ENCODE results near the gene PTS.

Gene PTS

GRCh38 chr11:112231952-112232351 lies 5.7 kb downstream of the PTS start:
- Histone ChIP-seq H3K9me3 (ENCODE audit: control insufficient read depth, insufficient read depth, low read length) (no peaks in the 10 kb centered on the region), H3K4me3 (ENCODE audit: low read length) (no peak overlapping the region), H3K4me1 (ENCODE audit: control insufficient read depth, insufficient read depth, low read length) (no peaks in the 10 kb centered on the region), H3K27me3 (ENCODE audit: control insufficient read depth, insufficient read depth, low read length) (no peaks in the 10 kb centered on the region), H3K27ac (ENCODE audit: low read length) (no peak overlapping the region), H3K36me3 (ENCODE audit: control insufficient read depth, insufficient read depth, low read length) (peaks cover 3% of the 10 kb centered on the region; the same call in 1 of the 2 replicates)
- no peak for DNase-seq (ENCODE audit: low read depth, low spot score)
- WGBS (ENCODE audit: insufficient coverage, insufficient read length) = no CpG with 5 or more reads among the region's 2 CpGs

DNA sequence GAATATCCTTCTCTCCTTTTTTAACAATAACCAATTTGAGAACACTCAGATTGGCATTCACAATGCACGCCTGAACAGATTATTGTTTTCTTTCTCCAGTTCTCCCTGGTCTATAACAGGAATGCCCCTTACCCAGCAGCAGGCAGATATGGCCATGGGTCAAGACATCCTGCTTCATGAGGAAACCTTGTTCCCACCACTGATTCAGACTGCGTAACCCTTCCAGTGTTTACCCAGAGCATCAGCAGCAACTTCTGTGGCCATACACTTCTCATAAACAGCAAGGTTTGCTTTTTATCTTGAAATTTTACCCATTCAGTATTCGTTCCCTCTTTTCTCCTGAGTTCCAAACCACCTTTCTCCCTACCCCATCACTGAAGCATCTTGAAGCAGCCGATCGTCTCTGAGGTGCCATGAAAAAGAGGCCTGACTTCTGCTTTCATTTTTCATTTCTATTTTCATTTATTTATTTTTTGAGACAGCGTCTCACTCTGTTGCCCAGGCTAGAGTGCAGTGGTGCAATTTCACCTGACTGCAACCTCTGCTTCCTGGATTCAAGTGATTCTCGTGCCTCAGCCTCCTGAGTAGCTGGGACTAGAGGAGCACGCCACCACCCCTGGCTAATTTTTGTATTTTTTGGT lies 9.6 kb downstream of the PTS start:
- Histone ChIP-seq H3K27me3 (ENCODE audit: control insufficient read depth, insufficient read depth, low read length) (no peaks in the 10 kb centered on the region), H3K27ac (ENCODE audit: low read length) (no peak overlapping the region), H3K36me3 (ENCODE audit: control insufficient read depth, insufficient read depth, low read length) (peaks cover 5% of the 10 kb centered on the region; the same call in 1 of the 2 replicates), H3K4me1 (ENCODE audit: control insufficient read depth, insufficient read depth, low read length) (no peaks in the 10 kb centered on the region), H3K9me3 (ENCODE audit: control insufficient read depth, insufficient read depth, low read length) (no peaks in the 10 kb centered on the region), H3K4me3 (ENCODE audit: low read length) (no peak overlapping the region)
- no peak for DNase-seq (ENCODE audit: low read depth, low spot score)
- no CpG with 5 or more reads among the region's 8 CpGs for whole genome bisulfite sequencing (ENCODE audit: insufficient coverage, insufficient read length)

DNA sequence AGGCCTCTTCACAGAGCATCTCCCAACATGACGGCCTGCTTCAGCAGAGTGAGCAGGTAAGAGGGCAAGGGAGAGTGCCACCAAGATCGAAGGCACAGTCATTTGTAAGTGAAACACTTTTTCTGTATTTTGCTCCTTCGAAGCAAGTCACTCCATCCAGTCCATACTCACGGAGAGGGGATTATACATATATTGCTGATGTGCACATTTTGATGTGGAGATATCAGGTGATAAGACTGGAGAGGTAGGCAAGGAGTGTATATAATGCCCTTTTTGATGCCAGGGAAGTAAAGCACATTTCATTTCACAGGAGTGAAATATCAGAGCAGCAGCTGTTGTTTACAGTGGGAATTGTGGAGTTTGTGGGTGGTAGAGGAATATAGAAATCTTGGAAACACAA lies 11.2 kb downstream of the PTS start:
- WGBS (ENCODE audit: insufficient coverage, insufficient read length) = no CpG with 5 or more reads among the region's 4 CpGs
- Histone ChIP-seq H3K27ac (ENCODE audit: low read length) (no peak overlapping the region), H3K4me3 (ENCODE audit: low read length) (no peak overlapping the region), H3K36me3 (ENCODE audit: control insufficient read depth, insufficient read depth, low read length) (peaks cover 5% of the 10 kb centered on the region; the same call in 1 of the 2 replicates), H3K4me1 (ENCODE audit: control insufficient read depth, insufficient read depth, low read length) (no peaks in the 10 kb centered on the region), H3K9me3 (ENCODE audit: control insufficient read depth, insufficient read depth, low read length) (no peaks in the 10 kb centered on the region), H3K27me3 (ENCODE audit: control insufficient read depth, insufficient read depth, low read length) (no peaks in the 10 kb centered on the region)
- DNase-seq (ENCODE audit: low read depth, low spot score) = no peak

- WGBS (ENCODE audit: insufficient coverage, insufficient read length) = no CpG with 5 or more reads among the region's 3 CpGs
- DNase-seq (ENCODE audit: low read depth, low spot score) = no peak
- H3K36me3 ChIP-seq (ENCODE audit: control insufficient read depth, insufficient read depth, low read length) = peaks cover 5% of the 10 kb centered on the region; the same call in 1 of the 2 replicates
- no peaks in the 10 kb centered on the region for H3K9me3 ChIP-seq (ENCODE audit: control insufficient read depth, insufficient read depth, low read length)
- no peaks in the 10 kb centered on the region for H3K4me1 ChIP-seq (ENCODE audit: control insufficient read depth, insufficient read depth, low read length)
- H3K27me3 ChIP-seq (ENCODE audit: control insufficient read depth, insufficient read depth, low read length) = no peaks in the 10 kb centered on the region
- no peak overlapping the region for H3K4me3 ChIP-seq (ENCODE audit: low read length)
- H3K27ac ChIP-seq (ENCODE audit: low read length) = no peak overlapping the region
Observed at GRCh38 chr11:112238041-112238440, 11.8 kb downstream of the PTS start.

GRCh38 chr11:112241486-112241885 lies 15.3 kb downstream of the PTS start:
- Histone ChIP-seq H3K36me3 (ENCODE audit: control insufficient read depth, insufficient read depth, low read length) (peaks cover 2% of the 10 kb centered on the region; the same call in 1 of the 2 replicates), H3K27ac (ENCODE audit: low read length) (no peak overlapping the region), H3K27me3 (ENCODE audit: control insufficient read depth, insufficient read depth, low read length) (no peaks in the 10 kb centered on the region), H3K4me3 (ENCODE audit: low read length) (no peak overlapping the region), H3K4me1 (ENCODE audit: control insufficient read depth, insufficient read depth, low read length) (no peaks in the 10 kb centered on the region), H3K9me3 (ENCODE audit: control insufficient read depth, insufficient read depth, low read length) (no peaks in the 10 kb centered on the region)
- DNase-seq (ENCODE audit: low read depth, low spot score) = no peak
- no CpG with 5 or more reads among the region's 3 CpGs for WGBS (ENCODE audit: insufficient coverage, insufficient read length)

GRCh38 chr11:112247201-112247600 lies 21.0 kb downstream of the PTS start:
- no CpG with 5 or more reads among the region's 4 CpGs for WGBS (ENCODE audit: insufficient coverage, insufficient read length)
- DNase-seq (ENCODE audit: low read depth, low spot score) = no peak
- no peaks in the 10 kb centered on the region for H3K27me3 ChIP-seq (ENCODE audit: control insufficient read depth, insufficient read depth, low read length)

GRCh38 chr11:112248201-112248600 lies 22.0 kb downstream of the PTS start:
- Histone ChIP-seq H3K4me3 (ENCODE audit: low read length) (no peak overlapping the region), H3K27ac (ENCODE audit: low read length) (no peak overlapping the region), H3K27me3 (ENCODE audit: control insufficient read depth, insufficient read depth, low read length) (no peaks in the 10 kb centered on the region), H3K4me1 (ENCODE audit: control insufficient read depth, insufficient read depth, low read length) (no peaks in the 10 kb centered on the region), H3K36me3 (ENCODE audit: control insufficient read depth, insufficient read depth, low read length) (no peaks in the 10 kb centered on the region), H3K9me3 (ENCODE audit: control insufficient read depth, insufficient read depth, low read length) (no peaks in the 10 kb centered on the region)
- DNase-seq (ENCODE audit: low read depth, low spot score) = no peak
- WGBS (ENCODE audit: insufficient coverage, insufficient read length) = no CpG with 5 or more reads among the region's 2 CpGs

More at GRCh38 chr11:112247201-112247600, 21.0 kb downstream of the PTS start:
- Histone ChIP-seq H3K4me1 (ENCODE audit: control insufficient read depth, insufficient read depth, low read length) (no peaks in the 10 kb centered on the region), H3K36me3 (ENCODE audit: control insufficient read depth, insufficient read depth, low read length) (no peaks in the 10 kb centered on the region), H3K4me3 (ENCODE audit: low read length) (no peak overlapping the region), H3K9me3 (ENCODE audit: control insufficient read depth, insufficient read depth, low read length) (no peaks in the 10 kb centered on the region), H3K27ac (ENCODE audit: low read length) (no peak overlapping the region)

GRCh38 chr11:112249871-112250610 lies 23.8 kb downstream of the PTS start:
- Histone ChIP-seq H3K4me3 (ENCODE audit: low read length) (no peak overlapping the region), H3K9me3 (ENCODE audit: control insufficient read depth, insufficient read depth, low read length) (no peaks in the 10 kb centered on the region), H3K4me1 (ENCODE audit: control insufficient read depth, insufficient read depth, low read length) (no peaks in the 10 kb centered on the region), H3K27me3 (ENCODE audit: control insufficient read depth, insufficient read depth, low read length) (no peaks in the 10 kb centered on the region), H3K27ac (ENCODE audit: low read length) (no peak overlapping the region), H3K36me3 (ENCODE audit: control insufficient read depth, insufficient read depth, low read length) (no peaks in the 10 kb centered on the region)
- DNase-seq (ENCODE audit: low read depth, low spot score) = no peak
- no CpG with 5 or more reads among the region's 8 CpGs for WGBS (ENCODE audit: insufficient coverage, insufficient read length)

GRCh38 chr11:112253605-112254242 lies 27.5 kb downstream of the PTS start:
- WGBS (ENCODE audit: insufficient coverage, insufficient read length) = no CpG with 5 or more reads among the region's 3 CpGs
- H3K27me3 ChIP-seq (ENCODE audit: control insufficient read depth, insufficient read depth, low read length) = no peaks in the 10 kb centered on the region

GRCh38 chr11:112255067-112255720 lies 29.0 kb downstream of the PTS start:
- DNase-seq (ENCODE audit: low read depth, low spot score) = no peak
- 100% methylated on average over 1 of the region's 15 CpGs for WGBS (ENCODE audit: insufficient coverage, insufficient read length)
- Histone ChIP-seq H3K9me3 (ENCODE audit: control insufficient read depth, insufficient read depth, low read length) (no peaks in the 10 kb centered on the region), H3K4me3 (ENCODE audit: low read length) (no peak overlapping the region), H3K36me3 (ENCODE audit: control insufficient read depth, insufficient read depth, low read length) (no peaks in the 10 kb centered on the region), H3K27ac (ENCODE audit: low read length) (no peak overlapping the region), H3K4me1 (ENCODE audit: control insufficient read depth, insufficient read depth, low read length) (no peaks in the 10 kb centered on the region), H3K27me3 (ENCODE audit: control insufficient read depth, insufficient read depth, low read length) (no peaks in the 10 kb centered on the region)

More at GRCh38 chr11:112253605-112254242, 27.5 kb downstream of the PTS start:
- no peaks in the 10 kb centered on the region for H3K36me3 ChIP-seq (ENCODE audit: control insufficient read depth, insufficient read depth, low read length)
- no peaks in the 10 kb centered on the region for H3K4me1 ChIP-seq (ENCODE audit: control insufficient read depth, insufficient read depth, low read length)
- no peak for DNase-seq (ENCODE audit: low read depth, low spot score)
- no peak overlapping the region for H3K4me3 ChIP-seq (ENCODE audit: low read length)
- H3K9me3 ChIP-seq (ENCODE audit: control insufficient read depth, insufficient read depth, low read length) = no peaks in the 10 kb centered on the region
- H3K27ac ChIP-seq (ENCODE audit: low read length) = no peak overlapping the region
